Adrenal gland (tissue), 12 donors: ENCODE measurements around the gene SYT2. TPM values are rescaled to one million over a fixed set of nuclear protein-coding genes. Genes with fewer than 3 reads are reported as not detected.

Experiments
- DNase-seq, 7 donors: peaks; one replicate each; pipeline ENCODE4 v3.0.0-alpha.2; 2019 to 2020
- H3K27ac ChIP-seq, 5 donors: fragments of 200-600 bp; sonication (generic) in 4 of 5; 1 replicate in 3 of 5; 2 replicates in 2 of 5; pipeline versions ENCODE4 v1.5.1 to v1.8.0; 2016 to 2020; ENCODE audit warnings: mild to moderate bottlenecking in 1 of 5
- H3K27me3 ChIP-seq: fragments of 200-600 bp; 2 replicates; pipeline ENCODE4 v1.8.0; 2021
- H3K36me3 ChIP-seq, 2 donors: fragments of 200-600 bp; replicated peaks in 1 of 2; 1 replicate in 1 of 2; 2 replicates in 1 of 2; pipeline versions ENCODE4 v1.5.1 to v1.8.0; 2018 to 2022
- H3K4me1 ChIP-seq, 2 donors: fragments of 200-600 bp; replicated peaks in 1 of 2; 1 replicate in 1 of 2; 2 replicates in 1 of 2; pipeline versions ENCODE4 v1.5.1 to v1.8.0; 2018 to 2021
- H3K4me3 ChIP-seq, 4 donors: fragments of 200-600 bp; sonication (generic) in 3 of 4; one replicate each; pipeline ENCODE4 v1.5.1; 2016 to 2018
- H3K9me3 ChIP-seq, 3 donors: fragments of 200-600 bp; sonication (generic) in 1 of 3; replicated peaks in 1 of 3; 1 replicate in 2 of 3; 2 replicates in 1 of 3; pipeline versions ENCODE4 v1.5.1 to v1.8.0; 2016 to 2021
- POLR2A ChIP-seq, 2 donors: fragments of 450-650 bp; IDR thresholded peaks; one replicate each; pipeline ENCODE4 v1.6.1; 2017; ENCODE audit warnings: antibody characterized with exemption in 2 of 2, mild to moderate bottlenecking in 2 of 2, moderate library complexity in 1 of 2
- WGBS, 4 donors: extraction: QIAGEN DNeasy Blood & Tissue Kit in 2 of 4; methylation state at CpG; one replicate each; pipeline versions ENCODE4 v1.1.5 to v1.1.7; 2013 to 2017; 5-methylcytosine and 5-hydroxymethylcytosine counted together
- intact Hi-C, 2 donors: fragments of 100-400 bp; cut with DNase I; formaldehyde crosslinking; loops; one replicate each; pipeline versions ENCODE4 v1.14.1 to v1.15.0; 2022 to 2023
- polyA plus RNA-seq, 3 donors: library from polyadenylated mRNA; stranded (reverse); fragments of 200-250 nt in 2 of 3; fragments of 350-450 nt in 1 of 3; fragmentation: Illumina TruSeq in 1 of 3; extraction: RNeasy Lipid Tissue Mini Kit (QIAGEN cat#74804) in 1 of 3; gene quantifications; one replicate each; pipeline ENCODE4 v1.2.3, GENCODE V29; 2013 to 2014
- total RNA-seq, 9 donors: library from RNA; depleted of rRNA in 4 of 9; stranded (reverse); fragments of >200 nt in 4 of 9; fragments of 120-200 nt in 1 of 9; fragmentation: NEBNext Ultra II Directional in 1 of 9; extraction: Animal tissue kit (Norgen Biotek cat#: 25700) in 1 of 9; gene quantifications; one replicate each; pipeline versions ENCODE4 v1.1.0 to v1.2.4, GENCODE V29; 2013 to 2023
- TF ChIP-seq, protein P1 (sequence below), 6 experiments: fragments of 450-650 bp in 4 of 6; fragments of 200-600 bp in 2 of 6; sonication (generic) in 1 of 6; IDR thresholded peaks; 1 replicate in 5 of 6; 2 replicates in 1 of 6; pipeline versions ENCODE4 v1.5.1 to v1.8.0; 2016 to 2021; ENCODE audit warnings: antibody characterized with exemption in 6 of 6, mild to moderate bottlenecking in 2 of 6, moderate library complexity in 1 of 6
- donor health status: healthy with polysubstance abuse.
- donor health status: Bipolar disorder and iron deficiency.
- donor health status: DM: yes; HTN: yes; CAD: no.
- donor health status: DM: no; HTN: no; CAD: no.
- donor health status: DM: no; HTN: no; CAD: no.
- donor health status: DM: yes; HTN: yes; CAD: no.

The SYT2 gene
- total and polyA plus RNA-seq, 12 donors, result 0.08 to 3.8 (median 0.44) TPM; not detected in 3

DNA sequence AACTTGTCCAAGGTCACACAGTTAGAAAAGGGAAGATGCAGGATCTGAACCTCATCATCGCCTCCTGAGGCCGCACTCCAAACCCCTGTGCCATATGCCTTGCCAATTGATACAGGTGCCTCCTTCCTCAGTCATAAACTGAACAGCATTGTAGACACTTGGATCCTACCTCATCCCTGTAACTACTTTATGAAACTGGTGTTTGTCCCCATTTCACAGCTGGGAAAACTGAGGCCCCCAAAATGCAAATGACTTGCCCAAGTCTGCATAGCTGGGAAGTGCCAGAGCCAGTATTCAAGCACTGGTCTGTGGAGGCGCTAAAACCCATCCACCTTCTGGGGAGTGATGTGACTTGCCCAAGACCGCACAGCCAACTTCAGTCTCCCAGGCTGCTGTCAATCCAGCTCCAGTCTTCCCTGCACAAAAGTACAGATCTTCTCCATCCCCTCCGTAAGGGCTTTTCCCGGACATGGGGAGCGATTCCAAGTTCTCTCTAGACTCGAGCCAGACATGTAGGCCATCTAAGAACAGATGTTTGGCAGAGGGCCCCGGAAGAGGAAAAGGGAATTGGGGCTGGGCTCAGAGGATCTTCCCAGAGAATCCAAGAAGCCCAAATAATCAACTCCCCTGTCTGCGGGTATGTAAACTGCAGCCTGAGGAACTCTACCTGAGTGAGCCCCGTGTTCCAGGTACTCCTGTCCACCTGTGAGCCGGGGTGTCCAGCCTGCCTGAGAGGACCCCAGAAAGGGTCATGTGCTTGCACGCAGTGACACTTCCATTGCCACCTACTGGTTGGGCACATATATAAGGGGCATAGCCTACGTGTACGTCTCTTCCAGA, 60.5 kb downstream of the SYT2 start:
- H3K4me3 ChIP-seq, result no peak overlapping the region
- peaks cover 5% of the 10 kb centered on the region for H3K27me3 ChIP-seq
- H3K36me3 ChIP-seq, result no peaks in the 10 kb centered on the region
- 62 to 73% (median 67%) methylated on average over 15 of the region's 15 CpGs for WGBS, 4 donors
- TF ChIP-seq, protein P1, sequence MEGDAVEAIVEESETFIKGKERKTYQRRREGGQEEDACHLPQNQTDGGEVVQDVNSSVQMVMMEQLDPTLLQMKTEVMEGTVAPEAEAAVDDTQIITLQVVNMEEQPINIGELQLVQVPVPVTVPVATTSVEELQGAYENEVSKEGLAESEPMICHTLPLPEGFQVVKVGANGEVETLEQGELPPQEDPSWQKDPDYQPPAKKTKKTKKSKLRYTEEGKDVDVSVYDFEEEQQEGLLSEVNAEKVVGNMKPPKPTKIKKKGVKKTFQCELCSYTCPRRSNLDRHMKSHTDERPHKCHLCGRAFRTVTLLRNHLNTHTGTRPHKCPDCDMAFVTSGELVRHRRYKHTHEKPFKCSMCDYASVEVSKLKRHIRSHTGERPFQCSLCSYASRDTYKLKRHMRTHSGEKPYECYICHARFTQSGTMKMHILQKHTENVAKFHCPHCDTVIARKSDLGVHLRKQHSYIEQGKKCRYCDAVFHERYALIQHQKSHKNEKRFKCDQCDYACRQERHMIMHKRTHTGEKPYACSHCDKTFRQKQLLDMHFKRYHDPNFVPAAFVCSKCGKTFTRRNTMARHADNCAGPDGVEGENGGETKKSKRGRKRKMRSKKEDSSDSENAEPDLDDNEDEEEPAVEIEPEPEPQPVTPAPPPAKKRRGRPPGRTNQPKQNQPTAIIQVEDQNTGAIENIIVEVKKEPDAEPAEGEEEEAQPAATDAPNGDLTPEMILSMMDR (IDR thresholded peaks at IDR 0.05), result no peak
- TF ChIP-seq POLR2A (IDR thresholded peaks at IDR 0.05), result no peak
- H3K27ac ChIP-seq, result no peak overlapping the region
- no peak for DNase-seq
- no peaks in the 10 kb centered on the region for H3K9me3 ChIP-seq
- intact Hi-C loops, result no loop called here
- no peaks in the 10 kb centered on the region for H3K4me1 ChIP-seq

DNA sequence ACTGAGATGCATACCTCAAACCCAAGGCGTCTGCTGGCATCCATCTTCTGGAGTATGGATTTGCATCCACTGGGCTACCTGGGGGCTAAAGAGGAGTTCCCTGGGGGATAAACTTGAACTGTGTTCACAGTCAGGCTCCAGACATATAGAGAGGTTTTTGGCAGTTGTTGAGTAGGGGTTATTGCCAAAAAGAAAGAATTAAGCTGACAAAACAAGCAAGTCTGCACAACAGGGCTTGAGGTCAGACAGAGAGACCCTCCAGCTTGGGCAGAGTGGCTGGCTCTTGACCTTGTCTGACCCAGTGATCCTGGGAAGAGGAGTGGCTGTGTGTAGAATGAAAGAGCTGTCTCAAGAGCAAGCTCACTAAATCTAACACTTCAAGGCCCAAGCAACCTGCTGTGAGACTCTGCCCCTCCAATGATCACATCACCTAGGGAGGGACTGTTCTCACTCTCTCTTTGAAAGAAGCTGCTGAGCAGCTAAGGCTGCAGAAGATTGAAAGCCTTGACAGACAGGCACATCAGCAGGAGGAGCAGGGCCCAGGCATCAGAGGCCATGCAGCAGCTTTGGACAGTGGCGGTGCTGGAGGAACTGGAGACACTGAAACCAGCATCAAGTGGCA, 61.5 kb downstream of the SYT2 start:
- Histone ChIP-seq H3K9me3 (no peaks in the 10 kb centered on the region), H3K27ac (no peak overlapping the region), H3K4me1 (peaks cover 0 to under 1% of the 10 kb centered on the region in 2 donors), H3K4me3 (no peak overlapping the region), H3K36me3 (no peaks in the 10 kb centered on the region), H3K27me3 (peaks cover 8% of the 10 kb centered on the region)
- no peak for DNase-seq
- 72 to 78% (median 78%) methylated on average over 2 of the region's 2 CpGs for WGBS, 4 donors
- intact Hi-C loops, result no loop called here
- TF ChIP-seq POLR2A (IDR thresholded peaks at IDR 0.05), result no peak
- TF ChIP-seq, protein P1 (IDR thresholded peaks at IDR 0.05), result no peak

DNA sequence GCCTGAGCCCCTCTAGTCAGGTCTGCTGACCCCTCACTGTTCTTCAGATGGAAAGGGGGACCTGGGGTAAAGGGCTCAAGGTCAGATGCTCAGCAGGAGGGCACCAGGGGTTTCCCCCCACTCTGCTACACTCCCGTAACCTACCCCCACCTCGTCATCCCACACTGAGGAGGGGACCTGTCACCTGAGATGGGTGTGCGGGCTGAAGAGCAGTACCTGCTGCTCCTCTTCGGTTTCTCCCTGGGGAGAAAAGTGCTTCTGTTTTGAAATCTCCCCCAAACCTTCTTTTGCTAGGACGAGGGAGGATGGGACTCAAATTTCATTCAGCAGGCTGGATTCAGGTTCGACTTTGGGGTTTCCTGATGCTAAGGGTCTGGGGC, 65.2 kb downstream of the SYT2 start:
- peaks cover 19% of the 10 kb centered on the region for H3K27me3 ChIP-seq

More for the DNA sequence above, 65.2 kb downstream of the SYT2 start:
- no peak for TF ChIP-seq POLR2A (IDR thresholded peaks at IDR 0.05)
- TF ChIP-seq, protein P1 (IDR thresholded peaks at IDR 0.05), result no peak
- Histone ChIP-seq H3K27ac (no peak overlapping the region), H3K4me1 (peaks cover 0 to 14% of the 10 kb centered on the region in 2 donors), H3K4me3 (no peak overlapping the region), H3K36me3 (no peaks in the 10 kb centered on the region), H3K9me3 (no peaks in the 10 kb centered on the region)
- WGBS, 4 donors, result 44 to 54% (median 52%) methylated on average over 6 of the region's 6 CpGs
- DNase-seq, result no peak
- intact Hi-C loops, result no loop called here
